Measurements from ENCODE around the gene MOG.
A peak's percentile ranks its signal among the peaks of the same experiment; 100 is the strongest.

The MOG gene

DNA sequence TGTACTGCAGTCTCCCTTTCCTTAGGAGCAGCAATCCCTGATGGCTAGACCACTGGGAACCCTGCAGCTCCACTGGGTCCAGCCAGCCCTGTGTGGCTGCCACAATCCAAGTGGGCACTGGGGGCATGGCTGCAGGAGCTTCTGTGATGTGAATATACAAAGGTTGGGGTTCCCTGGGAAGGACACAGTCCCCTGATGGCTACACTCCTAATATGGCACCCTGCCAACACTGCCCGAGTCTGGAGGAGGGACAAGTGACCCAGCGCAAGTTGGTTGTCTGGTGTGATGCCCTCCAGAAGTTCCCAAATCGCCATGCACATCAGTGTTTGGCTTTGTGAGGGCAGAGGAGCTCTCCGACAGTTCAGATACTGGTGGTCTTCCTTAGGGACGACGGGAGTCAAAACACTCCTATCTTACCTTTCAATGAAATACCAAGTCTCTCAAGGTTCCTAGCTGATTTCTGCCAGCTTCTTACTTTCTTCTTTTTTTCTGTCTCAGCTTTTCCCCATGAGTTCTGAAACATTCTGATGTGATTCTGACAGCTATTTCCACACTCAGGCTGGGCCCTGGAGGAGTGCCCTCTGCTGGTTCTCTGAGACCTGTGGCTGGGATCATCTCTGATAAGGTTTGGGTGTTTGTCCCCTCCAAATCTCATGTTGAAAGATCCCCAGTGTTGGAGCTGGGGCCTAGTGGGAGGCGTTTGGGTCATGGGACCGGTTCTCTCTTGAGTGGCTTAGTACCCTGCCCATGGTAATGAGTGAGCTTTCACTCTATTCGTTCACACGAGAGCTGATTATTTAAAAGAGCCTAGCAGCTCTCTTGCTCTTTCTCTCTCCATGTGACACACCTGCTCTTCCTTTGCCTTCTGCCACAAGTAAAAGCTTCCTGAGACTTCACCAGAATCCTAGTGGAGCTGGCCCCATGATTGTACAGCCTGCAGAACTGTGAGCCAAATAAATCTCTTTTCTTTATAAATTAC, 39.5 kb downstream of the MOG start:
- peak; percentile 90 for TF ChIP-seq CTCF (conservative IDR thresholded peaks at IDR 0.05)
- no peak overlapping the region for H3K27ac ChIP-seq

GRCh38 chr6:29702519-29703103, 45.7 kb downstream of the MOG start:
- no peak overlapping the region for H3K27ac ChIP-seq
- TF ChIP-seq CTCF (conservative IDR thresholded peaks at IDR 0.05), result peak; percentile 98

DNA sequence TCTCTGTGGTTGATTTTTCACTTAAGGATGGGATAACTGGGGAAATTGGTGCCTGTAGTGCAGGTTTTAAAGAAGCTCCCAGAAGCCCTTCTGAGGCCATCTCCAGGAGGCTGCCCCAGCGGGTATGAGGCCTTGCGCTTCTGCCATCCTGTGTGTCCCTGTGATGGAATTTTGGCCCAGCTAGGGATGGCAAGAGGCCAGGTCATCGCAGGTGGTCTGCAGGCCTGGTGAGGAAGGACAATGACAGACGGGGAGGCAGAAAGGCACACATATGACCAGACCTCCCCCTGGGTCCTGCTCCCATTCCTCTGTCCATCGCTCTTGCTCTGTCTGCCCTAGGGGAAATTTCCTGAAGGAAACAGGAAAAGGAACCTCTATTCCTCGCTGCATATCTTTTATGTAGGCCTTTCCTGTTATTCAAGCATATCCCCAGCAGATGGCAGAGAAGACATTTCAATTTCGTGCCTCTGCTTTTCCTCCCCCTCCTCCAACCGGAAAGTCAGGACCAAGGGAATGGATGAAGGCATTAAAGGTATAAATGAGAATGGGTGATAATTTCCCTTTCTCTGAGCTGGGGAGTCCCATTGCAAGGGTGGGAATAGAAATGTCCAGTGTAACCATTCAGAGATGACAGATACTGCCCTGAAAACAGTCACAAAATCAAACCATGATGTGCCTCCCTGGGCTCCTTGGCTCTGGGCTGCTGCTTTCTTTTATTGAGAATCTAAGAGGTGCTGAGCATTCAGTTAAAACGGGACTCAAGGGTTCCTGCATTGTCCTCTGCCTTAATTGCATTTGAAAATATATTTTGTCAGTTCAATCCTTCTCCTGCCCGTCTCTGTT, 48.7 kb downstream of the MOG start:
- TF ChIP-seq CTCF (conservative IDR thresholded peaks at IDR 0.05), result peak; percentile 44

GRCh38 chr6:29708432-29709179, 51.7 kb downstream of the MOG start:
- no peak overlapping the region for H3K27ac ChIP-seq
- no peak for TF ChIP-seq CTCF (conservative IDR thresholded peaks at IDR 0.05)

More for the DNA sequence above, 48.7 kb downstream of the MOG start:
- no peak overlapping the region for H3K27ac ChIP-seq

- no peak for TF ChIP-seq CTCF (conservative IDR thresholded peaks at IDR 0.05)
- H3K27ac ChIP-seq, result no peak overlapping the region
These were observed 52.3 kb downstream of the MOG start for GRCh38 chr6:29709188-29709587.

DNA sequence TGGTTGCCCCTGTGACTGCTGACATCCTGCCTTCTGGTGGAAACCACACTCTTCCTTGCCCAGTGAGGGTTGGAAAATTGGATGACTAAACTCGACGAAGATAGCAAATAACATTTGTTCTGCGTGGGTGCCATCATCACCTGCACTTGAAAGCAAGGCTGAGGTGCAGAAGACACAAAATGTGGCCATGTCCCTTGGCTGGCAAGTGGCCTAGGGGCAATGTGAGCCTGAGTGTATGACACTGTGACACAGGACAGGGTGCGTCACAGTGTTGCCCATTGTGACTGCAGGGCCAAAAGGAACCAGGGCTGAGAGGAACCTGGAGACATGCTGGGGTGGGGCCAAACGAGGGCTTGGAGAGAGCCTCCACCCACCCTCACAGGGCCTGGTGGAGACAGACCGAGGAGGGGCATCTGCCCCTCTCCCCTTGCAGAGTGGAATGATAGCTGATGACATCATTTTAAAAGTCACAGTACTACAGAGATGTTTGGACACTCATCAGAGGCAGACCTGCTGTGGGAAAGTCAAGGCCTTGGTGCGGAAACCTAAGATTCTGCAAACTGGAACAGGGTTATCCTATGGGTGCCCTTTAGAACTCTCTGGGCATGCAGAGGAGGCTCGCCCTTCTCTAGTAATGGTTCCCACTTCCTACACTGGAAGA, 53.5 kb downstream of the MOG start:
- TF ChIP-seq CTCF (conservative IDR thresholded peaks at IDR 0.05), result no peak
- no peak overlapping the region for H3K27ac ChIP-seq

Data from VCaP (cell line).